Chondrocyte (in vitro differentiated cells): ENCODE data around the gene GPC3. TPM values are rescaled to one million over a fixed set of nuclear protein-coding genes. Genes with fewer than 3 reads are reported as not detected.

ENCODE experiments used
- DNase-seq: peaks from one replicate; pipeline ENCODE4 v3.0.0; 2021; ENCODE audit warnings: mixed read lengths, low spot score
- H3K27ac Mint-ChIP-seq: one replicate; pipeline ENCODE4 v1.8.0; 2021; ENCODE audit warnings: mild to moderate bottlenecking, moderate library complexity, mixed read lengths; ENCODE audit not compliant: unreplicated experiment
- H3K27me3 Mint-ChIP-seq: 2 replicates; pipeline ENCODE4 v1.8.0; 2021; ENCODE audit warnings: low read depth, mixed read lengths
- H3K36me3 Mint-ChIP-seq: 2 replicates; pipeline ENCODE4 v1.8.0; 2021; ENCODE audit warnings: low read depth, mixed read lengths
- H3K4me1 Mint-ChIP-seq: 2 replicates; pipeline ENCODE4 v1.8.0; 2021; ENCODE audit warnings: low read depth, mild to moderate bottlenecking, mixed read lengths
- H3K4me3 Mint-ChIP-seq: one replicate; pipeline ENCODE4 v1.8.0; 2021; ENCODE audit warnings: mild to moderate bottlenecking, moderate library complexity, mixed read lengths; ENCODE audit not compliant: unreplicated experiment
- H3K9me3 Mint-ChIP-seq: 2 replicates; pipeline ENCODE4 v1.8.0; 2021; ENCODE audit warnings: low read depth, mixed read lengths
- total RNA-seq: library from RNA; stranded (reverse); gene quantifications from 3 replicates; pipeline ENCODE4 v1.2.1, GENCODE V29; 2021
- TF ChIP-seq, protein P1 (sequence below): fragments of 200-600 bp; sonication (generic); IDR thresholded peaks from 2 replicates; pipeline ENCODE4 v1.5.0; 2021; ENCODE audit warnings: antibody characterized with exemption, mild to moderate bottlenecking, moderate library complexity

Gene GPC3
- total RNA-seq, 1 donor from 2014 or later, result 1.9 TPM

DNA sequence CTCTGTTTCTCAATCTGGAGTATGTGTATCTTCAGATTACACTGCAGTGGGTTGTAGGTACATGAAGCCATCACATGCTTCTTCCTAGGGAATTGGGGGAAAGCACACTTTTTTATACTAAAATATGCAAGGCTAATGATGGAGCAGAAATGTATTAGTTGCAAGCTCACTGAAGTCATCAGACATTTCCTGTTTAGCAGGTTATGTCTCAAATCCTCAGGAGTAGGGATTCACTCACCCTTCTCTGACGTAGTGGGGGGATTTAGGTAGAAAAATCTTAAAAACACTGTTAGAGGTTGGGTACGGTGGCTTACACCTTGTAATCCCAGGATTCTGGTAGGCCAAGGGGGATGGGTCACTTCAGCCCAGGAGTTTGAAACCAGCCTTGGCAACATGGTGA is 441.7 kb downstream of the GPC3 start:
- H3K4me1 Mint-ChIP-seq, result peaks cover 16% of the 10 kb centered on the region
- no peaks in the 10 kb centered on the region for H3K27me3 Mint-ChIP-seq
- TF ChIP-seq, protein P1, sequence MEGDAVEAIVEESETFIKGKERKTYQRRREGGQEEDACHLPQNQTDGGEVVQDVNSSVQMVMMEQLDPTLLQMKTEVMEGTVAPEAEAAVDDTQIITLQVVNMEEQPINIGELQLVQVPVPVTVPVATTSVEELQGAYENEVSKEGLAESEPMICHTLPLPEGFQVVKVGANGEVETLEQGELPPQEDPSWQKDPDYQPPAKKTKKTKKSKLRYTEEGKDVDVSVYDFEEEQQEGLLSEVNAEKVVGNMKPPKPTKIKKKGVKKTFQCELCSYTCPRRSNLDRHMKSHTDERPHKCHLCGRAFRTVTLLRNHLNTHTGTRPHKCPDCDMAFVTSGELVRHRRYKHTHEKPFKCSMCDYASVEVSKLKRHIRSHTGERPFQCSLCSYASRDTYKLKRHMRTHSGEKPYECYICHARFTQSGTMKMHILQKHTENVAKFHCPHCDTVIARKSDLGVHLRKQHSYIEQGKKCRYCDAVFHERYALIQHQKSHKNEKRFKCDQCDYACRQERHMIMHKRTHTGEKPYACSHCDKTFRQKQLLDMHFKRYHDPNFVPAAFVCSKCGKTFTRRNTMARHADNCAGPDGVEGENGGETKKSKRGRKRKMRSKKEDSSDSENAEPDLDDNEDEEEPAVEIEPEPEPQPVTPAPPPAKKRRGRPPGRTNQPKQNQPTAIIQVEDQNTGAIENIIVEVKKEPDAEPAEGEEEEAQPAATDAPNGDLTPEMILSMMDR, result no peak
- H3K27ac Mint-ChIP-seq, result no peak overlapping the region
- no peaks in the 10 kb centered on the region for H3K36me3 Mint-ChIP-seq
- DNase-seq, result no peak
- no peak overlapping the region for H3K4me3 Mint-ChIP-seq
- H3K9me3 Mint-ChIP-seq, result peaks cover 7% of the 10 kb centered on the region

DNA sequence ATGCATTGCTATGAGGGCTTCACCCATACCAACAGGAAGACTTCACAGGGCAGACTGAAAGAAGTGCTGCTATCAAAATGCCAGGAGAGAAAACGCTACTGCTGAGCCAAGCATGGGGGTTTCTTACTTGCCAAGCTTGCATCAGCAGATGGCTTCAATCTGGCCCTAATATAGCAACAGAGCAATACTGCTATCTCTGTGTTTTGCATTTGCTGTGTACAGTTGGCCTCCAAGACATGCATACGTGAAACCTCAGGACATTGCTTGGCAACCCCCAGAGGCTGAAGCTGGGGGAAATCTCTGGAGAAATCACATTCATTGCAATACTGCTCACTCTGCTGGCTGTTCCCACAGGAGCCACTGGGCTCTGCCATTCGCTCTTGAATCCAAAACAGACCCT is 442.9 kb downstream of the GPC3 start:
- Mint-ChIP-seq H3K27me3 (no peaks in the 10 kb centered on the region), H3K36me3 (no peaks in the 10 kb centered on the region), H3K4me3 (no peak overlapping the region), H3K9me3 (peaks cover 7% of the 10 kb centered on the region), H3K27ac (no peak overlapping the region), H3K4me1 (peaks cover 22% of the 10 kb centered on the region)
- TF ChIP-seq, protein P1, result no peak
- no peak for DNase-seq

DNA sequence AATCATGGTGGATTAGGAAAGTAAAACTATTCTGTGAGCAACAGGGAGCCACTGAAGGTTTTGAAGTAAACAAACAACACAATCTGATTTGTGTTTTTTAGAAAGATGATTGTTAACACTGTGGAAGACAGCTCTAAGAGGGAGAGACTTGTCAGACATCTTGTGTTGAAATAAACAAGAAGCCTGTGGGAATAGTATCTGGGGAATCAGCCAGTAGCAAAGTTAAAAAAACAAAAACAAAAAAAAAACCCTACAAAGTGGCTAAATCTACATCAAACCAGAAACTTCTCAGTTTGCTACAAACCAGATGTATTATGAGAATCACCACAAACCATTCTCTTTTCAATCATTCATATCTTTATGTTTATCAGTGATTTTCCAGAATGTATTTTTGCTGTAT is 444.4 kb downstream of the GPC3 start:
- DNase-seq, result no peak
- TF ChIP-seq, protein P1, result no peak
- Mint-ChIP-seq H3K27ac (no peak overlapping the region), H3K4me3 (no peak overlapping the region), H3K27me3 (no peaks in the 10 kb centered on the region), H3K4me1 (peaks cover 18% of the 10 kb centered on the region), H3K9me3 (peaks cover 4% of the 10 kb centered on the region), H3K36me3 (no peaks in the 10 kb centered on the region)

DNA sequence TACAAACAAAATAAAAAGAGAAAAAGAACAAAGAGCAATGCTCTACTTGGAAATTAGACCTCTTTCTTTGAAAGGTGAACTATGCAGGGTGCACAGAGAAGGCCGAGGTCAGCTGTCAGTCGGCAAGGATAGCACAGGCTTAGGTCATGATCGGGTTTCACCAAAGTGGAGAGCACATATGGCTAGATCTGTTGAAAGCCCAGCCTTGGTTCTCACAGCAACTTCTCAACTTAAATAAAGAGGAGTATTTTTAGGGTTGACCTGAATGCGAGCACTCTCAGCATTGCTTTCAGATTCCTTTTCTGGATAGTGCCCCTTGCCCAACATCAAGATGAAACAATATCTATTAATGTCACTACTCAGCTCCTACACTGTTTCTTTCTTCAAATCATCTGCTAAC is 447.2 kb downstream of the GPC3 start:
- no peaks in the 10 kb centered on the region for H3K9me3 Mint-ChIP-seq
- no peaks in the 10 kb centered on the region for H3K36me3 Mint-ChIP-seq
- TF ChIP-seq, protein P1, result no peak
- no peak for DNase-seq
- no peak overlapping the region for H3K4me3 Mint-ChIP-seq
- H3K27me3 Mint-ChIP-seq, result no peaks in the 10 kb centered on the region
- H3K27ac Mint-ChIP-seq, result no peak overlapping the region
- peaks cover 13% of the 10 kb centered on the region for H3K4me1 Mint-ChIP-seq

DNA sequence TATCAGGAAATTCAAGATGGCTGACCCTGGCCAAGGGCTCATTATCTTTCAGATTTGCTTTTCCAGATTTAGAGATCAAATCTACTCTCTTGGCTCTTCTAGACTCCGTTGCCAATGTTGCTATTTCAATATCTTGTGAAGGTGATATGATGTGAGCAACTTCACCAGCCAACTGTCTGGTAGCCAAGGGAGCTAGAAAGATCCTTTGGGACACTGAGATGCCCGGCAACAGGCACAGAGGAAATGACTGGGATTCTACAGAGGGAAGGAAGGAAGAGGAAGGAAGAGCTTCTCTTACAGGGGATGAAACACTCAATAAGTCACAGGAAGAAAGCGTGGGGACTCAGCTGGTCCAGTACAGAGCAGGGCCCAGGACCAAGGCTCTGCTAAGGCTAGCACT is 448.3 kb downstream of the GPC3 start:
- H3K36me3 Mint-ChIP-seq, result no peaks in the 10 kb centered on the region
- H3K4me3 Mint-ChIP-seq, result no peak overlapping the region
- H3K27ac Mint-ChIP-seq, result no peak overlapping the region
- no peak for DNase-seq
- H3K4me1 Mint-ChIP-seq, result peaks cover 8% of the 10 kb centered on the region
- no peaks in the 10 kb centered on the region for H3K9me3 Mint-ChIP-seq
- H3K27me3 Mint-ChIP-seq, result no peaks in the 10 kb centered on the region
- TF ChIP-seq, protein P1, result no peak
